ENCODE measurements around the gene COL4A4.
A peak's percentile ranks its signal among the peaks of the same experiment; 100 is the strongest.

COL4A4 gene

DNA sequence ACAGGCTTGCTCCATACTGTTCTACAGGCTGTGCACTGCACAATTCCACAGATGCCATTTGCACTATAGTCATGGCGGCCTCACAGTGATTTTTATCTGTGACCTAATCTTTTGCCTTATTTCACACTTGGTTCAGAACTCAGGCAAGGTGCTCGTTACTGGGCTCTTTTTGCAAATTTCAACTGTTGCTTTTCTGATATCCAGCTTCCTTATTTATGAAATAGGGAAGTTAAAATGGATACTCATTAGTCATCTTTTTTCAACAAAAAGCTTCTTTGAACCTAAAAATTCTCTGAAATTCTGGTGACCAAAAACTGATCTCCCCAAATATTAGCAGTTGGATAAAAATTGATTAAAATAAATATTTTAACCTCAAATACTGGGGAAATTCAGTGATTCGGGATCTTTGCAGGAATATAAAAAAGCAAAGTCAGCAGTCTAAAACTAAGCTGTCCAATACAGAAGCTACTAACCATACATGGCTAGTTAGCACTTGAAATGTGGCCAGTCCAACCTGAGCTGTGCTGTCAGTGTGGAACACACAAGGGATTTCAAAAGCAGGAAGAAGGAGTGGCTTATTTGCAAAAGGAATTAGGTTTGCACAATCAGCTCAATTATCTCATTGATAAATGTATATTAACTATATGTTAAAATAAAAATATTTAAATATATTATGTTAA lies 134.4 kb downstream of the COL4A4 start:
- no peak for DNase-seq

DNA sequence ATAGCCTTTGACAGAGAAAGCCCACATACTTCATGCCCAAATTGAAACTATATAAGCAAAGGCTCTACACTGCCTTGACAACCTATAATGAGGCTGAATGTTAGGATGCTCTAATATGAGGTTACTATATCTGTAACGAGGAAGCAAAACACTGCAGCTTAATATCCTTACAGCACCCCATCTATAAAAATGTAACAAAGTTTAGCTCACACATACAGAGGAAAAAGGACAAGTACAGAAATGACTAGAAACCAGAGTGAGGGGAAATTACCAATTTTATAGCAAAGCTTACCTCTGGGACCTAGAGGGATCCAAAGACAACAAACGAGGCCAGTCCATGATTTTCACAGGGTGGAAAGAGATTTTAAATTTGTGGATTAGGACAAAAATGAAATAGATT lies 138.5 kb downstream of the COL4A4 start:
- DNase-seq = no peak

DNA sequence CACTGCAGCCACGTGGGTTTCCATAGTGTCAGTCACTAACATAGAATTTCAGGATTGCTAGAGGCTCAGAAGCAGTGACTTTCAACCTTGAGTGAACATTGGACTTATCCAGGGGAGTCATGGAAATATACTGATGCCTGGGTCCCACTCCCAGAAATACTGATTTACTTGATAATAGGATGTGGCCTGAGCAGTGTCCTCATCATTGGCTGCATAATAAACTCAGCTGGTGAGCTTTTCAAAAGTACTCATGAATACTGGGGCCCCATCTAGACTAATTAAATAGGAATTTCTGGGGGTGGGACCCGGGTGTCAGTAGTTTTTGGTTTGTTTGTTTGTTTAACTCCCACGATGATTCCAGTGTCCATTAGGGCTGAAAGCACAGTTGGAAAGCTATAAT lies 141.4 kb downstream of the COL4A4 start:
- DNase-seq = no peak

DNA sequence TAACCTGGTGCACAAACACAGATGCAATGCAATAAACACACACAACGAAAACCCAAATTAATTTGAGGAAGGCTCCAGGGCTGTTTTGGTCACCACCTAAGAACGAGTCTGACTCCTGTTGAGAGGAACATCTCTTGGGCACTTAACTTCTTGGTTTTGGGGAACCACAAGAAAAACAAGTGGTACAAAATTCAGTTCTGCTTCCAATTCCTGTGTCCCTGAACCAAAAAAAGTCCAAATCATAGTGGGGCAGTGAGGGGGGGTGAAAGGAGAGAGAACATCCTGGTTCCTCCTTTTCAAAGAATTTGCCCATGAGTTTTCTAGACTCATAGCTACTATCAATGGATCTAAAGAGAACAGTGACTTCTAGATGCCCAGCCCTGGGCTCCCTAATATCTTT lies 143.6 kb downstream of the COL4A4 start:
- no peak for DNase-seq

DNA sequence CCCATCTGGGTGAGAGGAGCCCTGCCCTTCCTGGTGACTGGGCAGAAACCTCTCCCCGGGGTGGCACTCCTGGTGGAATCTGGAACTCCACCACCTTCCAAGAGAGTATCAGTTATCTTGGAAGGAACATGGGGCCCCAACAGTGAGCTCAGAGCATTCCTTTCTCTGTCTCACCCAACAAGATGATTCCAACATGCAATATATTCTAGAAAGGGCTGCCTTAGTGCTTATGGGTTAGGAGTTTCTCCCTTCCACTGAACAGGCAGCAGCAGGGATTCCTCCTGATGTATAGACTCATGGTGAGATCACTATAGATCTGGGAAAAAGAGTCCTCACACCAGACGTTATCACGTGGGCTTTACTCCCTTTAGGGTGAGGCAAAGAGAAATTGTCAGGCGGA lies 147.1 kb downstream of the COL4A4 start:
- no peak for DNase-seq

DNA sequence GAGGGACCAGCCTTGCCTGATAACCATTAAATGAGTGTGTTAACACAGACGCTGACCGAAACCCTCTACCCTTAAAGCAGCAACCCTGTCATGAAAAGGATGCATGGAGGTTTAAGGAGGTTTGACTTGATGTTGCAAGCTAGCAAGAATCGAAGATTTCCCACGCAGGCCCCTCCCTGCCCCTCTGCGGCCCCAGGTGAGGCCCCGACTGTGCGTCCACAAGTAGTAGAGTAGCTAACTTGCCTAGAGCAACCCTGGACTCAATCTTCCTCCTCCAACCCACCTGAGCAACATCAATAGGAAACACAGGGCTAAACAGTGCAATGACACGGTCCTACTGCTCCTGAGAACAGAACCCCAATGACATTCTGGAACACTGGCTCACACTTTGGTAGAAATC lies 150.1 kb downstream of the COL4A4 start:
- DNase-seq = no peak

DNA sequence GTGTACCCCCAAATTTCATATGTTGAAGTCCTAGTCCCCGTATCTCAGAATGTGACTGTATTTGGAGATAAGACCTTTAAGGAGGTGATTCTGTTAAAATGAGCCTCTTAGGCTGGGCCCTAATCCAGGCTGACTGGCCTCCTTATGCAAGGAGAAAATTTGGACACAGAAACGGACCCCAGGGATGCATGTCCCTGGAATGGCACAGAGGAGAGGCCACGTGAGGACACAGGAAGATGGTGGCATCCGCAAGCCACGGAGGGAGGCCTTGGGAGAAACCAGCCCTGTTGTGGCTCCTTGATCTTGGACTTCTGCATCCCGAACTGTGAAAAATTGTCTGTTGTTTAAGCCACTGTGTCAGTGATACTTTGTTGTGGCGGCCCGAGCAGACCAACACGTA lies 150.7 kb downstream of the COL4A4 start:
- no peak for DNase-seq

DNA sequence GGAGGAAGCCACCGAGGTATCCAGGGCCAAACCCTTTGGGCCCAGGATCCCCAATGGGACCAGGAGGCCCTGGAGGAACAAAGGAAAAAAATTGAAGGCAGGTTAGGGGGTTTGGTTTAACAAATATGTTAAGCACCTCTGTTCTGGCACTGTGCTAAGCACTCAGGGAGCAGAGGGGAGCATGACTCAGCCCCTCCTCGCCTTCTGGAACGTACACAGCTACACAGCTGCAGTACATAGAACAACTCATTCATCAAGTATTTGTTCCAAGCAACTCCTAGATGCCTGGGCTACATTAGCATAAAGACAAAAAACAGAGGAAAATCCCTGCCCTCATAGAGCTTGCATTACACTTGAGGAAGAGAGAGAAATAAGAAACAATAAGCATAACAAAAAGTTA lies 153.6 kb downstream of the COL4A4 start:
- no peak for DNase-seq

DNA sequence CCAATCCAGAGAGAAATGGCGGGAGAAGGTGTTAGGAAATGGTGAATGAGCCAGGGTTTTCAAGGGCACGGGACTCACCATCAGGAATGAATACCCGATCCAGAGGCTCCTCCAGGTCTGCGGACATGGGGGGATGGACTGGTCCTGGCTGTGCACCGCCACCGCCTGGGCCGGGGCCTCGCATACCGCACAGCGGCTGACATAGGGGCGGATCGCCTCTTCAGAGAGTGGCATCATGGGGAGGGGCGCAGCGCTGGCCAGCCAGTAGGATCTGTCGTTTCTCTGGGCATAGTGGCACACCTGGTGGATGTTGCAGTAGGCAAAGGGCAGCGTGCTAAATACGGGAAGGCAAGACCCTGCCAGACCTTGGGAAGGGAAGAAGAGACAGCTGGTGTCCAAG lies 156.1 kb downstream of the COL4A4 start:
- no peak for DNase-seq

DNA sequence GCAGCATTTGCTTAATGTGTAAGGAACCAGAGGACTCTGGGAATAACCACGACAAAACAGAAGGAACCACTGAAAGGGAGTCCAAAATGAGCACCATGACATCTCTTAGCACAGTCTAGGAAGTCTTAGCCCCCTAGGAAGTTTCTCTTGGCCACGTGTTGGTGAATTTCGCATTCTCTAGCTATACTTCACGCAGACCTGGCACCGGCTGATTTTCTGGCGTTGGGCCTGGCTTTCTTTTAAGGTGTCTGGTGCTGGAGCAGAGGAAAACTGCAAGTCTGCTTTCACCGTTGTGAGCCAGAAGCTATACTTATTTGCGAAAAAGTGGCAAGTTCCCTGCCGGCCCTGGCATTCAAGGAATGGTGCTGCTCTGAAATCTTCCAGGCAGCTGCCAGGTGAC lies 156.9 kb downstream of the COL4A4 start:
- DNase-seq = no peak

DNA sequence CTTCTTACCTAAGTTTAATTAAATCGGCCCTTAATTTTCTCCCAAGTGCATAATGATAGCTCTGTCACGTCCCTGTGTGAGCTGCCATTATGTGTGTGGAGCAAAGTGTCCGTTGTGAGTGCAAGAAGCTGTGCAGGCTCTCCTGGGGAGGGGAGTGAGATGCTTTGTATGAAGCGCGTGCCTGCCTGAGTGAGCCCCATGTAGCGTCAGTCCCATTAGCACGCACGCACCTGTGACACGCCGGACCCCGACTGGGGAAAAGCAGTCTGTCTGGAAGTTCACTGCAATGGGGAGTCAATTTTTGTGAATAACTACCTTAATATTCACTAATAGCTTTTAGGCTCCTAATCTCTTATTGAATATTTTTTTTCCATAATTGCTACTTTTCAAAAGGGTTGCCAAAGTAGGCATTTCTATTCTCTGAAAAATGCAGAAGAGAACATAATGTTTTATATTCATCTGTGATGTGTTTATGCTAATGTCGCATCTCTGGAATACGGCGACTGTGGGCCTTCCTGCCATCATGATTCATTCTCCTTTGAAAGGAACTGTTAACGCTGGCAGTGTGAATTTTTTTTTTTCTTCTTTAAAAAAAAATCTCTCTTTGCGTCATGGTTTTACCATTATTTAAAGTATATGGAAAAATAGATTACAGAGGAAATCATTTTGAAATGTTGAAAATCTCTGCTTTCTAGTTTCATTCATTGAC lies 157.7 kb downstream of the COL4A4 start:
- DNase-seq = no peak

DNA sequence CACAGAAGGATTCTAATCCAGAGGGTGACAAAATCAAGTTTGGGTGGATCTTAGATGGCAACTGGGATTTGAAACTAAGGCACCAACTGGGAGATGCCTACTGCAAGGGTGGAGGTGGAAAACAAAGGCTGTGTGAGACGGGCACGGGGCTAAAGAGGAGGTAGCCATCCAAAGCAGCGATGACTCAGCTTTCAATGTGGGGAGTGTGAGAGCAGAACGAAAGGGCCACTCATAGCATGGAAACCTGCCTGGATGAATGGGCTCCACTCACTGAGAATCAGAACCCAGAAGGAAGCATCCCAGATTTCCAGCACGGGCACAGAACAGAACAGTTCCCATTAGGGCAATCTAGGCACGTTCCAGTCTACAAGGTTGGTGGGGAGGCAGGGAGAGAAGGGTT lies 159.5 kb downstream of the COL4A4 start:
- no peak for DNase-seq

DNA sequence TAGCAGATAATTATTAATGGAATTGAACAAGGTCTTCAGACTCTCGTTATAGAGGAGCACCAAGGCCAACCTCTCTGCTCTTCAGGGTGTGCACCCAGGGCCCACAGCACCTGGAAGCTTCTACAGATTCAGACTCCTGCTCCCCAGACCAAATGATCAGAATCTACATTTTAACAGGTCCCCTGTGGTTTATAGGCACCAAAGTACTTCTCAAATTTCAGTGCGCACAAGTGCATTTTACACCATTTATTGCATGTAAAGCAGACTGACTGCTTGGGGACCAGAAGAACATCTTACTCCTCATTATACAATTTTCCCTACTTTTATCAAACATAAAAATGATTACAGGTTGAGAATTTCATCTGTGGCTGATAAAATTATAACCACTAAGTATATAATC lies 163.9 kb downstream of the COL4A4 start:
- no peak for DNase-seq

DNA sequence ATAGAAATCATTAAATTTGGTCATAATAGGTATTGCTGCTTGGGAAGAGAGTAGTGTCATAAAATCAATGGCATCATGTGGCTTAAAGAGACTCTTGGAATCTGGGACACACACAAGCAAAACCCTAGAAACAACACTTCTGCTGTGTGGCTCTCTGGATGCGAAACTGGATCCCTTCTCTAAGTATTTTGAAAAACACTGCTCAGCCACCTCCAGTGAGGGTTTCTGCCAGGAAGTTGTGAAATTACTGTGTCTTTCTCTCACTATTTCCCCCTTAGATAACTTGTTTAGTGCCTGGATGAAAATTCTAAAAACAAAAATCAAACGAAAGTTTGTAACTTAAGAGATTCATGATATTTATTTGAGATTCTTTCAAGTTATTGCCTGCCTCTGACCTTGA lies 164.3 kb downstream of the COL4A4 start:
- no peak for DNase-seq

DNA sequence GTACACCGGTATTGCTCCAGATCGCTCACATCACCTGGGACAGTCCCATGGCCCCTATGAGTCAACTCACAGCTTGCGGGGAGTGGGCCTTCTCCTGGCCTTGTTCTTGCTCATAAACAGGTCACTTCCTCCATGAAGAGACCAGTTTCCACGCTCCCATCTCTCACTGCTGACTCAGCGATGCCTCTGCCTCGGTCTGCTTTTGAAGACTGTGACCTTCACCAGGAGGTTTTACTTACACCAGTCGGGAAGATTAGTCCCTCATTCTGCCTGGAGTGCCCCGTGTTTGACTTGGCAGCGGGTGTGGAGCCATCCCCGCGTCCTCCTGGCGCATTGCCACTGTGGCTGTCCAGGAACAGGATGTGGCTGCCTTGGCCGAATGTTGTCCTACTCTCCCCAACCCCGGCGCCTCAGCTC lies 168.4 kb downstream of the COL4A4 start:
- DNase-seq = no peak

DNA sequence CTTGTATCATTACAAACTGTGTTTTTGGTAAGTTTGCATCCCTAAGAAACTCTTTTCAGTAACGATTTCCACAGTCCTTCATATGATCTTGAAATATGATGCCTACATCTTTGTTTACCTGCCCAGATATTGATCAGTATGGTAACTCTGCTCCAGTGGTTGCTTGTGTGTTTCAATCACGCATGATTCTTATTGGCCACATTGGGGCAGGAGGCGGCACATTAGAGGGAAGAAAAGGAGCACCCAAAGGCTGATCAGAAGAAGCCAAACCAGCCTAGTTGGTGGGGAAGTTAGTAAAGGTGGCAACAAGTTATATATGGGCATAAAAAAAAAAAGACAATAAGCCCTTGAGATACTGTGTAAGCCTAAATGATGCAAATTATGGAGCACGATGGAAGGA lies 169.2 kb downstream of the COL4A4 start:
- DNase-seq = no peak

DNA sequence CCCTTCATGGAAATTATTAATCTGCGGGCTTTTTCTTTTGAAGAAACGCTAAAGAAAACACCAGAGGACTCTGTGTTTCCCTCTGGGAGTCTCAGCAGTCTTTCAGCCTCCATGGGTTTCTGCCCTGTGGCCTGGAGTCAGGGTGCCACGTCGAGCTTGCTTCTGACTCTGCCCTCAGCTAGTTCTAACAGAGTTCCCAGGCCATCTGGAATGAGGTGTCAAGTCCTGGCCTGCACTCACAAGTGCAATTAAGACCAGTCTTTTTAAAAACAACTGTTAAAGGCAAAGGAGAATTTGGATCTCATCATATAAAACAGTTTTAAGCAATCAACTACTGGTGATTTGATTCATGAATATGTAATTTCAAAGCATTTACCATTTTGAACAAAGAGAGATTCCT lies 170.8 kb downstream of the COL4A4 start:
- no peak for DNase-seq

DNA sequence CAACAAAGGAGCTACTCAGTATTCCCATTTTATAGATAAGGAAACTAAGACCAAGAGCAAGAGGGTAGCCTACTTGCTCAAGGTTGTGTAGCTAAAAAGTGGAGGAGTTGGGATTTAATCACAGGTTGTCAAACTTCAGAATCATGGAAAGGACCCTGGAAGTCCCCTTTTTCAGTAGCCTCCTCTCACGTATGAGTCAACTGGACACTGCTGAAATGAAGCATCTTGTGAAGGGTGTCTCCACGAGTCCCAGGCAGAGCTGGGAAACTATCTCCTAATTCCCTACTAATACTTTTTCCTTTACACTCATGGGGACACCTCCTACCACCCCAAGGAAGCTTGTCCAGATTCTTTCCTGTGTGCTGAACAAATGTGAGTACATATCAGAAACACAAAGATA lies 172.3 kb downstream of the COL4A4 start:
- no peak for DNase-seq

DNA sequence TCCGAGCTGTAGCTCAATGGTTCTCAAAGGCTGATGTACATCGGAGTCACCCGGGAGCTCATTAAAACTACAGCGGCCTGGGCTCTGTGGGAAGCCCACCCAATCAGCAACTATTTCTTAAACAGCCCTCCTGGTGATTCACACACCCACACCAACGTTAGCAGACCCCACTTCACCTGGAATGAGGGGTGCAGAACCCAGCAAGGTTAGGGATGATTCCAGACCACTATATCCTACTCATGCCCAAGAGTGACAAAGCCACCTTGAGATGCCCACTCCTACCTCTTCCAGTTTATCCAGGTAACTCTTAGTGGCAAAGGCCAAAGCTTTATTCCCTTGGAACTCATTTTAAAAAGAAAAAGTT lies 178.4 kb downstream of the COL4A4 start:
- DNase-seq = no peak

DNA sequence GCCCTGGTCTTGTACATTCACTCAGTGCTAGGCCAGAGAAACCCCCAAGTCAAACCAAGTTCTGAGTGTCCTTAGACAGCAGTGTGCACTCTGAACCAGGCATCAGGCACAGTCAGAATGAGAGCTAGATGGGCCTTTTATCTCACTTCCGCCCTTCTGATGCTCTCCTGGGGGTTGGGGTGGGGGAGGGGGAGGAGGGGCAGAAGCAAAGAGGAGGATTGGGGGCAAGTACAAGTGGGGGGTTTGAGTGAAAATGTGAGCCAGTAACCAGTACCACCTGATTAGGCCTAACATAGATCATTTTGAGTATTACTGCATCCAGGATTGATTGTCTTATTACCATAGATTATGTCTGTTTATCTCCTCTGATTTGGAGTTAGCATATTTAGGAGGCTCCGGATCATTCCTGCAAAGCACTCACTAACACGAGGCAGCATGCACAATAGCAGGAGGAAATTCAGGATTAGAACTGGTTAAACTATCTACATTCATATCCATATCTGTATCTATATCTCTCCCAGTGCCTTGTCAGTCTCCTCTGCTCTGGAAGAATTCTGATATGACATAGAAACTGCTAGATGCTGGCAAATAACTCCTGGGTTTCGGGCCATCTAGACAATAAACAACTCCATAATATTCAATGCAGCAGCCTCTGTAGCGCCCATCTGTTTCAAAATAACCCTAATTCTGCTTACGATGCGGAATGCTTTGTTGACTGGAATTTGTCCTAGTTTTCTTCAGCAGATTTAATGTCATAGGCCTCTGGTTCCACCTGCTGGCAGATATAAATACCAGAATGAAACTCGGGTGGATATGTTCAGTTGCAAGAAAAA lies 179.0 kb downstream of the COL4A4 start:
- peak; percentile 31 for DNase-seq

DNA sequence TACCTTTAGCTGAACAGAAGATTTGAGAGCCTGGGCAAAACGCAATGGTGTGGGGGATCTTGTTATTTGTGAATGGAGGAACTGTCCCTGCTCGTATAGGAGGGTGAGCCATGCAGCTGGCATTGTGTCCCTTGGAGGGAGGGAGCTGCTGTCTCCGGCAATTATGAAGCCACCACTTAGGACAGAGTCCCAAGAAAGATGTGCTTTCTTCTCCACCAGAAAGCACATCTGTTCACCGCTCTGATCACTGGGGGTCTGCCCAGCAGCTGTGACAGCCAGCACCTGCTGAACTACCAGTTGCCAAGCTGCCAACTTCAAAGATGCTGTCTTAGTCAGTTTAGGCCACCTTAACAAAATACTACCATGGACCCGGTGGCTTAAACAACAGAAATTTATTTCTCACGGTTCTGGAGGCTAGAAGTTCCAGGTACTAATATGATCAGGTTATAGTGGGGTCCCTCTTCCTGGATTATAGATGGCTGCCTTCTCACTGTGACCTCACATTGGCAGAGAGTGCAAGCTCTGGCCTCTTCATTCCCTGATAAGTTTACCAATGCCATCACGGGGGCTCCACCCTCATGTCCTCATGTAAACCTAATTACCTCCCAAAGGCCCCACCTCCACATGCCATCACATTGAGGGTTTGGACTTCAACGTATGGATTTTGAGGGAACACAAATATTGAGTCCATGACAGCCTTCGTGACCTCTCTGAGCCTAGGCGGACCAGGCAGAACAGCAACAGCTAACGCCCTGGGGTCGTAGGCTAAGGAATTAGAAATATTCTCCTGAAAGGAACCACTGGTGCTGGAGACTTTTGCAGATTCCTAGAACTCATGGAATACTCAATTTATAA lies 179.9 kb downstream of the COL4A4 start:
- DNase-seq = no peak

DNA sequence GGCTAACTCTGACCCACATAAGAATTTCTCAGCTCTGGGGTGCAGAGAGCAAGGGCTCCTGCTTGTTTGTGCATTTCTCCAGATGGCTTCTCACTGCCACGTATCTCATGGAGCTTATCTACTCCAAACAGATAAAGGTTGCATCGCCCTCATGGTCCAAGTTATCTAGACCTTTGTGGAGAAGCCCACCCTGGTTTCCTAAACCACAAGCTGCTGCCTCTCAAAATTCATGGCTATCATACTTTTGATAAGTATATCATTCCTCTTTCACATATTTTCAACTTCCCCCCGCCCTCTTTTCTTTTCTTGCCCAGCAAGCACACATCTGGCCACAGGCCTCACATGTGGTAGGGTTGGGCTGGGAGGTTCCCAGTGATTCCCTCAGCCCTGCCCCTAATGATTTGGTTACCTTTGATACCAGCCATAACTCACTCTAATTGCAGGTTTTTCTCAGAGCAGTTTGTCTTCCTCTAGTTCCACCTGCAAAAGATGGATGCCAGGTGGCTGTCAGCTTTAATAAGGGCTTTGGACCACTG lies 182.1 kb downstream of the COL4A4 start:
- no peak for DNase-seq

DNA sequence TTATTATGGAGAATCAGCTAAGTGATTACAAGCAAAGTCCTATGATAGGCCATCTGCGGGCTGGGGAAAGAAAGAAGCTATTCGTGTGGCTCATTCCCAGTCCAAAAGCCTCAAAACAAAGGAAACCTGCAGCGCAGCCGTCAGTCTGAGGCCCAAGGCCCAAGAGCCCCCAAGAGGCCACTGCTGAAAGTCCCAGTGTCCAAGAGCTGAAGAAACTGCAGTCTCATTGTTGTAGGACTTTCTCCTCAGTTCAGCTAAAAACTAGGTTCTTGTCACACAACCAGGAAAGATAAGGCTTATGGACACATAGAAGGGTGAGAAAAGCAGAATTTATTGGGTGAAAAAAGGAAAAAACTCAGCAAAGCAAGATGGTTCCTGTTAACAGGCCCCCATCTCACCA lies 185.0 kb downstream of the COL4A4 start:
- DNase-seq = no peak
